HCT116 (cell line): ENCODE measurements around the gene SCGB3A1. TPM values are rescaled to one million over a fixed set of nuclear protein-coding genes. Genes with fewer than 3 reads are reported as not detected.

Source experiments
- ATAC-seq: fragments of 200-7000 bp; cut with Tn5 transposase; 2 replicates; pipeline ENCODE4 v1.9.1; 2020; ENCODE audit warnings: mild to moderate bottlenecking, moderate library complexity
- BruUV-seq: library from RNA; stranded (reverse); fragments of 400-500 nt; replicated peaks from 2 replicates; lab custom pipeline; 2021; lab: Mats Ljungman, UMichigan
- CTCF ChIA-PET: fragments of 300-600 bp; sonication (Branson Sonifier 250); formaldehyde crosslinking; loops from one replicate; lab custom pipeline; 2021; ENCODE audit warnings: antibody characterized with exemption; lab: Charles Lee
- POLR2A ChIA-PET: fragments of 300-600, 350-600 bp; sonication (Branson Sonifier 250); formaldehyde crosslinking; loops from one replicate; lab custom pipeline; 2021; ENCODE audit warnings: antibody characterized with exemption; lab: Charles Lee
- RAD21 ChIA-PET, 2 experiments: fragments of 300-600 bp; sonication (Branson Sonifier 250); formaldehyde crosslinking; loops; one replicate each; lab custom pipeline; 2023; ENCODE audit warnings: low total read pairs in 2 of 2; ENCODE audit not compliant: uncharacterized antibody in 2 of 2, unreplicated experiment in 2 of 2, low non-redundant PET in 1 of 2; lab: Charles Lee
- DNase-seq: peaks from one replicate; pipeline ENCODE4 v3.0.0-alpha.2; 2010; ENCODE audit warnings: low read depth, low spot score
- H2AFZ ChIP-seq: fragments of 200-600 bp; shearing (Covaris generic), sonication (generic); 2 replicates; pipeline ENCODE4 v1.6.1; 2017; ENCODE audit warnings: low read depth, mixed run types, mixed read lengths, antibody characterized with exemption, low read length; ENCODE audit not compliant: poor library complexity, severe bottlenecking
- H3K27ac ChIP-seq: 2 replicates; pipeline ENCODE4 v1.5.1; 2012; ENCODE audit warnings: low read depth, low read length
- H3K27me3 ChIP-seq: fragments of 200-600 bp; sonication (generic); 2 replicates; pipeline ENCODE4 v1.6.1; 2016; ENCODE audit warnings: mixed run types, low read length, mixed read lengths; ENCODE audit not compliant: insufficient read depth
- H3K36me3 ChIP-seq, 2 experiments: fragments of 200-500 bp in 1 of 2; fragments of 200-600 bp in 1 of 2; sonication (Bioruptor generic) in 1 of 2; sonication (generic) in 1 of 2; 2 replicates each; pipeline versions ENCODE4 v1.5.1 to v1.6.1; 2014 to 2016; ENCODE audit warnings: low read length in 2 of 2, inconsistent platforms in 1 of 2, mixed read lengths in 1 of 2, mixed run types in 1 of 2; ENCODE audit not compliant: insufficient read depth in 2 of 2, control insufficient read depth in 1 of 2
- H3K4me1 ChIP-seq, 2 experiments: fragments of 200-600 bp in 1 of 2; sonication (generic) in 1 of 2; 2 replicates each; pipeline versions ENCODE4 v1.5.1 to v1.6.1; 2012 to 2017; ENCODE audit warnings: low read length in 2 of 2, inconsistent platforms in 1 of 2, mild to moderate bottlenecking in 1 of 2, mixed read lengths in 1 of 2, mixed run types in 1 of 2, moderate library complexity in 1 of 2; ENCODE audit not compliant: insufficient read depth in 2 of 2, control insufficient read depth in 1 of 2
- H3K4me2 ChIP-seq: fragments of 200-600 bp; sonication (generic); 2 replicates; pipeline ENCODE4 v1.6.1; 2017; ENCODE audit warnings: mixed run types, low read length, mixed read lengths
- H3K4me3 ChIP-seq, 2 experiments: fragments of 200-600 bp in 1 of 2; sonication (generic) in 1 of 2; replicated peaks in 1 of 2; 2 replicates each; pipeline ENCODE4 v1.5.1; 2011 to 2016; ENCODE audit warnings: low read length in 2 of 2, control low read depth in 1 of 2, low read depth in 1 of 2, mild to moderate bottlenecking in 1 of 2, mixed read lengths in 1 of 2, mixed run types in 1 of 2
- H3K79me2 ChIP-seq: fragments of 200-600 bp; sonication (generic); 2 replicates; pipeline ENCODE4 v1.6.1; 2017; ENCODE audit warnings: mild to moderate bottlenecking, mixed run types, low read length, moderate library complexity, mixed read lengths; ENCODE audit not compliant: insufficient read depth
- H3K9ac ChIP-seq: fragments of 200-600 bp; sonication (generic); 2 replicates; pipeline ENCODE4 v1.6.1; 2016; ENCODE audit warnings: low read length, mixed read lengths
- H3K9me2 ChIP-seq: fragments of 200-600 bp; sonication (generic), shearing (Covaris generic); 2 replicates; pipeline ENCODE4 v1.6.1; 2017; ENCODE audit warnings: mixed run types, mild to moderate bottlenecking, moderate library complexity; ENCODE audit not compliant: insufficient read depth
- H3K9me3 ChIP-seq, 2 experiments: fragments of 200-500 bp in 1 of 2; fragments of 200-600 bp in 1 of 2; sonication (Bioruptor generic) in 1 of 2; sonication (generic) in 1 of 2; 2 replicates each; pipeline ENCODE4 v1.6.1; 2014 to 2017; ENCODE audit warnings: low read length in 2 of 2, mixed read lengths in 2 of 2, inconsistent platforms in 1 of 2, low read depth in 1 of 2, mild to moderate bottlenecking in 1 of 2, mixed run types in 1 of 2, moderate library complexity in 1 of 2; ENCODE audit not compliant: control insufficient read depth in 1 of 2, insufficient read depth in 1 of 2
- H4K20me1 ChIP-seq: fragments of 200-600 bp; sonication (generic), shearing (Covaris generic); 2 replicates; pipeline ENCODE4 v1.6.1; 2017; ENCODE audit warnings: mixed run types, mild to moderate bottlenecking, moderate library complexity; ENCODE audit not compliant: insufficient read depth
- CBX3 ChIP-seq: IDR thresholded peaks from 2 replicates; pipeline ENCODE4 v1.6.1; 2012; ENCODE audit warnings: low read depth
- CEBPB ChIP-seq: IDR thresholded peaks from 2 replicates; pipeline ENCODE4 v1.6.1; 2012; ENCODE audit warnings: low read depth
- EGR1 ChIP-seq: IDR thresholded peaks from 2 replicates; pipeline ENCODE4 v1.6.1; 2012; ENCODE audit warnings: low read depth
- ELF1 ChIP-seq: IDR thresholded peaks from 2 replicates; pipeline ENCODE4 v1.6.1; 2012; ENCODE audit warnings: low read depth, borderline replicate concordance
- EZH2 ChIP-seq: fragments of 200-600 bp; sonication (generic); IDR thresholded peaks from 2 replicates; pipeline ENCODE4 v1.6.1; 2017; ENCODE audit warnings: antibody characterized with exemption, mixed run types
- EZH2phosphoT487 ChIP-seq: fragments of 200-600 bp; IDR thresholded peaks from 2 replicates; pipeline ENCODE4 v1.6.1; 2018; ENCODE audit warnings: antibody characterized with exemption, borderline replicate concordance
- FOSL1 ChIP-seq: IDR thresholded peaks from 2 replicates; pipeline ENCODE4 v1.6.1; 2012; ENCODE audit warnings: low read depth
- POLR2A ChIP-seq: IDR thresholded peaks from 2 replicates; pipeline ENCODE4 v1.7.0; 2011; ENCODE audit warnings: borderline replicate concordance; ENCODE audit not compliant: insufficient read depth, insufficient read length; ENCODE audit errors: extremely low read depth
- RAD21 ChIP-seq: IDR thresholded peaks from 2 replicates; pipeline ENCODE4 v1.6.1; 2012; ENCODE audit warnings: low read depth, mild to moderate bottlenecking
- SIN3A ChIP-seq: IDR thresholded peaks from 2 replicates; pipeline ENCODE4 v1.6.1; 2012; ENCODE audit warnings: low read depth
- SP1 ChIP-seq: IDR thresholded peaks from 2 replicates; pipeline ENCODE4 v1.6.1; 2012; ENCODE audit warnings: low read depth
- SRF ChIP-seq: IDR thresholded peaks from 2 replicates; pipeline ENCODE4 v1.6.1; 2012; ENCODE audit warnings: low read depth
- TCF7L2 ChIP-seq: IDR thresholded peaks from 2 replicates; pipeline ENCODE4 v1.7.0; 2011; ENCODE audit warnings: borderline replicate concordance, inconsistent platforms; ENCODE audit not compliant: insufficient read depth, insufficient read length; ENCODE audit errors: extremely low read depth
- YY1 ChIP-seq: IDR thresholded peaks from 2 replicates; pipeline ENCODE4 v1.6.1; 2011; ENCODE audit warnings: low read length, low read depth, moderate library complexity, mild to moderate bottlenecking; ENCODE audit not compliant: insufficient replicate concordance; ENCODE audit errors: extremely low read depth
- intact Hi-C: fragments of 100-400 bp; cut with micrococcal nuclease; formaldehyde crosslinking; loops from 2 replicates; pipeline ENCODE4 v1.10.0; 2022
- total RNA-seq: library from RNA; stranded (reverse); gene quantifications from one replicate; pipeline ENCODE4 v1.2.1, GENCODE V29; 2021; ENCODE audit not compliant: unreplicated experiment
- TF ChIP-seq, protein P1 (sequence below): IDR thresholded peaks from 2 replicates; pipeline ENCODE4 v1.6.1; 2011; ENCODE audit warnings: mild to moderate bottlenecking, low read length, moderate library complexity; ENCODE audit not compliant: insufficient replicate concordance; ENCODE audit errors: extremely low read depth
- TF ChIP-seq, protein P2 (sequence below): IDR thresholded peaks from 2 replicates; pipeline ENCODE4 v1.6.1; 2012
- TF ChIP-seq, protein P3 (sequence below): IDR thresholded peaks from 2 replicates; pipeline ENCODE4 v1.6.1; 2012; ENCODE audit warnings: low read depth

The SCGB3A1 gene
- total RNA-seq, 1 experiment from 2014 or later = not detected

DNA sequence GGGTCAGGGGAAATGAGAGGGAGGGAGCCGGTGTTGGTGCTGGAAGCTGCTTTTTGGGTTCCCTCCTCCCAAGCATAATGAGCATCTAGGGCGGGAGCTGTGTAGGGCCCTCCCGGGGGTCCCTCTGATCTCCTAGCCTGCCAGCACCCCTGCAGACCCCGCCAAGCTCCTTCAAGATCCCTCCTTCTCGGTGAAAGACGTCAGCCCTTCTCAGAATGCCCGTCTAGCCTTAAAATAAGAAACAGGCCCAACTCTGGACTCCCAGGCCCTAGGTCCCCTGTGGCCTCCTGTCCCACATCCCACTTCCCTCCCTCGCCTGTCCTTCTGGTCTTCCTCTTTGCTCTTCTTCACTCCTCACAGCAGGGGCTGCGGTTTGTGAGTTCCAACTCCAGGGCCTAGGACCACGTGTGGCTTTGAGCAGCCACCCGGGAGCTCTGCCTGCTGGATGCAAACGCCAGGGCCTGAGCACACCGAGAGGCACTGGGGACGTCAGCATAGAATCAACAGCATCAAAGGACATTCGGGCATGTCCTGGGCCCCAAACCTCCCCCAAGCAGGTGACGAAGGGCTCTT, 8.8 kb upstream of the SCGB3A1 start:
- Histone ChIP-seq H3K27ac (no peak overlapping the region), H3K79me2 (no peaks in the 10 kb centered on the region), H3K4me1 (no peaks in the 10 kb centered on the region), H3K36me3 (no peaks in the 10 kb centered on the region), H3K4me3 (no peak overlapping the region), H3K27me3 (no peaks in the 10 kb centered on the region), H3K9me2 (no peaks in the 10 kb centered on the region)
- POLR2A ChIA-PET = no interaction called here
- CTCF ChIA-PET = no interaction called here
- ATAC-seq (no peak), DNase-seq (no peak)
- BruUV-seq = no TSS peak
- RAD21 ChIA-PET = no interaction called here
- intact Hi-C loops = no loop called here
- no peak for TF ChIP-seq YY1
- TF ChIP-seq, all 23 proteins: peak for 0
- Histone ChIP-seq H4K20me1 (no peaks in the 10 kb centered on the region), H2AFZ (no peak overlapping the region), H3K9me3 (no peaks in the 10 kb centered on the region), H3K9ac (no peak overlapping the region), H3K4me2 (no peak overlapping the region)

DNA sequence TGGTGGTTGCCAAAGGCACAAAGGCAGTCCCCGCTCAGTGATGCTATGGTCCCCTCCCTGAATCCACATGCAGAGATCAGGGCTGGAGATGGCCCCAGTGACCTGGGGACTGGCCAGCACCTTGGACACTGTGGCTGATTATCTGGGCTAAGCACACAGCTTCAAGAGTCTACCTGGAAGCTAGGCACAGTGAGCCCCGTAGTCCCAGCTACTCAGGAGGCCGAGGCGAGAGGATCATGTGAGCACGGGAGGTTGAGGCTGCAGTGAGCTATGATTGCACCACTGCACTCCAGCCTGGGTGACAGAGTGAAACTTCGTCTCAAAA, 8.3 kb upstream of the SCGB3A1 start:
- intact Hi-C loops = no loop called here
- no peak for ATAC-seq
- Histone ChIP-seq H3K27me3 (no peaks in the 10 kb centered on the region), H3K4me2 (no peak overlapping the region), H3K4me3 (no peak overlapping the region), H3K27ac (no peak overlapping the region), H3K9me3 (no peaks in the 10 kb centered on the region), H3K9me2 (no peaks in the 10 kb centered on the region), H4K20me1 (no peaks in the 10 kb centered on the region), H3K36me3 (no peaks in the 10 kb centered on the region), H3K4me1 (no peaks in the 10 kb centered on the region), H3K79me2 (no peaks in the 10 kb centered on the region), H3K9ac (no peak overlapping the region), H2AFZ (no peak overlapping the region)
- BruUV-seq = no TSS peak
- CTCF ChIA-PET = no interaction called here
- RAD21 ChIA-PET = no interaction called here
- no peak for DNase-seq
- POLR2A ChIA-PET = no interaction called here
- TF ChIP-seq CBX3 (no peak), RAD21 (no peak), YY1 (no peak), SRF (no peak), EGR1 (no peak), SIN3A (no peak), POLR2A (no peak), FOSL1 (no peak), ELF1 (no peak), SP1 (no peak), TCF7L2 (no peak), CEBPB (no peak), EZH2 (no peak), EZH2phosphoT487 (no peak)
- TF ChIP-seq, protein P1, sequence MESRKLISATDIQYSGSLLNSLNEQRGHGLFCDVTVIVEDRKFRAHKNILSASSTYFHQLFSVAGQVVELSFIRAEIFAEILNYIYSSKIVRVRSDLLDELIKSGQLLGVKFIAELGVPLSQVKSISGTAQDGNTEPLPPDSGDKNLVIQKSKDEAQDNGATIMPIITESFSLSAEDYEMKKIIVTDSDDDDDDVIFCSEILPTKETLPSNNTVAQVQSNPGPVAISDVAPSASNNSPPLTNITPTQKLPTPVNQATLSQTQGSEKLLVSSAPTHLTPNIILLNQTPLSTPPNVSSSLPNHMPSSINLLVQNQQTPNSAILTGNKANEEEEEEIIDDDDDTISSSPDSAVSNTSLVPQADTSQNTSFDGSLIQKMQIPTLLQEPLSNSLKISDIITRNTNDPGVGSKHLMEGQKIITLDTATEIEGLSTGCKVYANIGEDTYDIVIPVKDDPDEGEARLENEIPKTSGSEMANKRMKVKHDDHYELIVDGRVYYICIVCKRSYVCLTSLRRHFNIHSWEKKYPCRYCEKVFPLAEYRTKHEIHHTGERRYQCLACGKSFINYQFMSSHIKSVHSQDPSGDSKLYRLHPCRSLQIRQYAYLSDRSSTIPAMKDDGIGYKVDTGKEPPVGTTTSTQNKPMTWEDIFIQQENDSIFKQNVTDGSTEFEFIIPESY = no peak
- TF ChIP-seq, protein P2, sequence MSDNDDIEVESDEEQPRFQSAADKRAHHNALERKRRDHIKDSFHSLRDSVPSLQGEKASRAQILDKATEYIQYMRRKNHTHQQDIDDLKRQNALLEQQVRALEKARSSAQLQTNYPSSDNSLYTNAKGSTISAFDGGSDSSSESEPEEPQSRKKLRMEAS = no peak
- TF ChIP-seq, protein P3, sequence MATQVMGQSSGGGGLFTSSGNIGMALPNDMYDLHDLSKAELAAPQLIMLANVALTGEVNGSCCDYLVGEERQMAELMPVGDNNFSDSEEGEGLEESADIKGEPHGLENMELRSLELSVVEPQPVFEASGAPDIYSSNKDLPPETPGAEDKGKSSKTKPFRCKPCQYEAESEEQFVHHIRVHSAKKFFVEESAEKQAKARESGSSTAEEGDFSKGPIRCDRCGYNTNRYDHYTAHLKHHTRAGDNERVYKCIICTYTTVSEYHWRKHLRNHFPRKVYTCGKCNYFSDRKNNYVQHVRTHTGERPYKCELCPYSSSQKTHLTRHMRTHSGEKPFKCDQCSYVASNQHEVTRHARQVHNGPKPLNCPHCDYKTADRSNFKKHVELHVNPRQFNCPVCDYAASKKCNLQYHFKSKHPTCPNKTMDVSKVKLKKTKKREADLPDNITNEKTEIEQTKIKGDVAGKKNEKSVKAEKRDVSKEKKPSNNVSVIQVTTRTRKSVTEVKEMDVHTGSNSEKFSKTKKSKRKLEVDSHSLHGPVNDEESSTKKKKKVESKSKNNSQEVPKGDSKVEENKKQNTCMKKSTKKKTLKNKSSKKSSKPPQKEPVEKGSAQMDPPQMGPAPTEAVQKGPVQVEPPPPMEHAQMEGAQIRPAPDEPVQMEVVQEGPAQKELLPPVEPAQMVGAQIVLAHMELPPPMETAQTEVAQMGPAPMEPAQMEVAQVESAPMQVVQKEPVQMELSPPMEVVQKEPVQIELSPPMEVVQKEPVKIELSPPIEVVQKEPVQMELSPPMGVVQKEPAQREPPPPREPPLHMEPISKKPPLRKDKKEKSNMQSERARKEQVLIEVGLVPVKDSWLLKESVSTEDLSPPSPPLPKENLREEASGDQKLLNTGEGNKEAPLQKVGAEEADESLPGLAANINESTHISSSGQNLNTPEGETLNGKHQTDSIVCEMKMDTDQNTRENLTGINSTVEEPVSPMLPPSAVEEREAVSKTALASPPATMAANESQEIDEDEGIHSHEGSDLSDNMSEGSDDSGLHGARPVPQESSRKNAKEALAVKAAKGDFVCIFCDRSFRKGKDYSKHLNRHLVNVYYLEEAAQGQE = no peak
